ENCODE measurements around the gene SPAG6. TPM values are rescaled to one million over a fixed set of nuclear protein-coding genes. Genes with fewer than 3 reads are reported as not detected.

The SPAG6 gene
- total and polyA plus RNA-seq, 10 donors: 0.11 TPM; not detected in 9

DNA sequence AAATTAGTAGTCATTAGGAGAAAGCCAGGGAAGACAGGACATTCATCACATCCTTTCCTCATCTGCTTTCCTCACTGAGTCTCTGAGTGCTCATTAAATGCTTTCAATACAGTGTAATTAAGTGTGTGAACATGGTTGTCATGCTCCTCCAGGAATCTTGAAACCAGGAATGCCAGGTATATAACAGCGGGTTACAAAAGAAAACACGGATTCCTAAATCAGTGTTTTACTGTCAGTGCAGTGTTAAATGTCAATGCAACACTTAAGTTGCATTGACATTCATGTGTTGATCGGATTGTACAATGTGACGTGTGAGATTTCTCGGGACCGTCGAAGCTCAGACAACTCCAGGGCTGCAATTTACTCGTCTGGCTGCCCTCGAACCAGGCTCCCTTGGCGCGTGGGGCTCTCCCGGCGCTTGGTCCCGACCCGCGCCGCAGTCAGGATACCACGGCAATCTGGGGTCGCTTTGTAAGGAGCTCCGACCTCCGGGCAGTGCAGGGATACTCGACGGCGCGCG lies 455 bp upstream of the SPAG6 start:
- WGBS, 5 donors: 9 to 38% (median 11%) methylated on average over 7 to 26 of the region's 26 CpGs
- Histone ChIP-seq H3K4me1 (peaks cover 5 to 29% (median 20%) of the 10 kb centered on the region in 6 donors), H3K27me3 (replicated peaks in 1 of 7) (peaks cover 26 to 96% (median 74%) of the 10 kb centered on the region in 7 donors), H3K27ac (no peak overlapping the region), H3K36me3 (no peaks in the 10 kb centered on the region), H3K4me3 (peak overlapping the region in 7 of 8 donors; percentile 24 to 66 (median 42)), H3K9me3 (peaks cover 0 to 15% (median 0%) of the 10 kb centered on the region in 8 donors)
- no peak for TF ChIP-seq POLR2AphosphoS5 (IDR thresholded peaks at IDR 0.05)
- TF ChIP-seq POLR2A (IDR thresholded peaks at IDR 0.05): no peak
- TF ChIP-seq CTCF (IDR thresholded peaks at IDR 0.05 in 8 of 11, conservative IDR thresholded peaks at IDR 0.05 in 3 of 11): no peak
- DNase-seq: no peak
- intact Hi-C loops (cut with DNase I; ENCODE audit: low total_unique reads): no loop called here

- WGBS, 5 donors: 48 to 61% (median 52%) methylated on average over 8 of the region's 8 CpGs
- H3K9me3 ChIP-seq: peaks cover 0 to 15% (median 0%) of the 10 kb centered on the region in 8 donors
- no peak for DNase-seq
- H3K27ac ChIP-seq: no peak overlapping the region
- intact Hi-C loops (cut with DNase I; ENCODE audit: low total_unique reads): no loop called here
- H3K4me3 ChIP-seq: no peak overlapping the region
- no peaks in the 10 kb centered on the region for H3K36me3 ChIP-seq
- TF ChIP-seq POLR2A (IDR thresholded peaks at IDR 0.05) (no peak), CTCF (IDR thresholded peaks at IDR 0.05 in 8 of 11, conservative IDR thresholded peaks at IDR 0.05 in 3 of 11) (no peak), POLR2AphosphoS5 (IDR thresholded peaks at IDR 0.05) (no peak)
- peaks cover 3 to 23% (median 13%) of the 10 kb centered on the region in 6 donors for H3K4me1 ChIP-seq
- H3K27me3 ChIP-seq (replicated peaks in 1 of 7): peaks cover 26 to 85% (median 64%) of the 10 kb centered on the region in 7 donors
These were observed 883 bp downstream of the SPAG6 start for GRCh38 chr10:22346096-22346661.

GRCh38 chr10:22349755-22350154 lies 4.5 kb downstream of the SPAG6 start:
- DNase-seq: no peak

More at GRCh38 chr10:22349755-22350154, 4.5 kb downstream of the SPAG6 start:
- Histone ChIP-seq H3K27ac (no peak overlapping the region), H3K36me3 (no peaks in the 10 kb centered on the region), H3K4me3 (no peak overlapping the region), H3K27me3 (replicated peaks in 1 of 7) (peaks cover 8 to 60% (median 28%) of the 10 kb centered on the region in 7 donors), H3K4me1 (peaks cover 3 to 11% (median 8%) of the 10 kb centered on the region in 6 donors), H3K9me3 (peaks cover 0 to 14% (median 0%) of the 10 kb centered on the region in 8 donors)
- TF ChIP-seq POLR2A (IDR thresholded peaks at IDR 0.05): no peak
- TF ChIP-seq POLR2AphosphoS5 (IDR thresholded peaks at IDR 0.05): no peak
- TF ChIP-seq CTCF (IDR thresholded peaks at IDR 0.05 in 8 of 11, conservative IDR thresholded peaks at IDR 0.05 in 3 of 11): no peak
- intact Hi-C loops (cut with DNase I; ENCODE audit: low total_unique reads): no loop called here
- WGBS, 5 donors: 96 to 100% (median 98%) methylated on average over 1 of the region's 1 CpG

All from spleen (tissue), 11 donors.